MM.1S (cell line): ENCODE data around the gene CRADD.

Source experiments
- EZH2 ChIP-seq: fragments of 300-600 bp; sonication (generic); optimal IDR thresholded peaks from 2 replicates; pipeline ENCODE3; 2017; ENCODE audit warnings: low read depth, mild to moderate bottlenecking, antibody characterized with exemption, low read length, mixed read lengths
- EZH2phosphoT487 ChIP-seq: fragments of 300-600 bp; sonication (generic); IDR thresholded peaks from 2 replicates; pipeline ENCODE4 v1.6.1; 2018; ENCODE audit warnings: antibody characterized with exemption, low read length
- TF ChIP-seq, protein P1 (sequence below): fragments of 300-600 bp; sonication (generic); IDR thresholded peaks from 2 replicates; pipeline ENCODE4 v1.5.1; 2016; ENCODE audit warnings: antibody characterized with exemption, low read length, mixed read lengths

DNA sequence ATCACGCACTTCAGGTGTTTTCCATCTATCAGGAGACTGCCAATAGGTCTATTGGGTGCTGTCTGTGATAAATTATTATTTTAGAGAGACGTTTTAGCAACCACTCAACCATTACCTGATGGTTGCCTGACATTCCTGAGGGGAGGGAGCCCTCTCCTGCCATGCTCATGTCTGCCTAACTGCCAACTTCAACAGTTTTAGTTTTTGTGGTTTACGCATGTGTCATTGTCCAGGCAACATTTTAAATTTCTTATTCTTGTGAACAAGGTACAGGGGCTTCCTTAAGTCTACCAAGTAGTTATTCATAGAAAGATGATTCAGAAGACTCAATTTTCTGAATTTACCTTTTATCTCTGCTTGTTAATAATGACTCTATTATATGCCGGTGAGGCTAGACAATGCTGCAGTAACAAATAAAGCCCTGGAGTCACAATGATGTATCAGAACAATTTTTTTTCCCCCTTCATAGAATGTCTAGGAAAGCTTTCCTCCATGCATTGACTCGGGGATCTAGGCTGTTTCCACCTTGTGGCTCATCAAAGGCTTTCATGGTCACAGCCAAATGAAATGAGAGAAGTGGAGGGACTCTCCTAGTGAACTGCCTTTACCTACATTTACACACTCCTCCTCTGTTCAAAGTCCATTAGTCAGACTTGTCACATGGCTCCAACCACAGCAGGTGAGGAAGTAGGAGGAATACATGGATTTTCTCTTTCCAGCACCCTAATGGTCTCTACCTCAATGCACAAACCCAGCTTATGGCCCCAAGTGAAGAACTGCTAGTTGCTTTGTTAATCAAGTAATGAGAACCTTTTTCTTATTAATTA lies 225.8 kb downstream of the CRADD start:
- TF ChIP-seq, protein P1, sequence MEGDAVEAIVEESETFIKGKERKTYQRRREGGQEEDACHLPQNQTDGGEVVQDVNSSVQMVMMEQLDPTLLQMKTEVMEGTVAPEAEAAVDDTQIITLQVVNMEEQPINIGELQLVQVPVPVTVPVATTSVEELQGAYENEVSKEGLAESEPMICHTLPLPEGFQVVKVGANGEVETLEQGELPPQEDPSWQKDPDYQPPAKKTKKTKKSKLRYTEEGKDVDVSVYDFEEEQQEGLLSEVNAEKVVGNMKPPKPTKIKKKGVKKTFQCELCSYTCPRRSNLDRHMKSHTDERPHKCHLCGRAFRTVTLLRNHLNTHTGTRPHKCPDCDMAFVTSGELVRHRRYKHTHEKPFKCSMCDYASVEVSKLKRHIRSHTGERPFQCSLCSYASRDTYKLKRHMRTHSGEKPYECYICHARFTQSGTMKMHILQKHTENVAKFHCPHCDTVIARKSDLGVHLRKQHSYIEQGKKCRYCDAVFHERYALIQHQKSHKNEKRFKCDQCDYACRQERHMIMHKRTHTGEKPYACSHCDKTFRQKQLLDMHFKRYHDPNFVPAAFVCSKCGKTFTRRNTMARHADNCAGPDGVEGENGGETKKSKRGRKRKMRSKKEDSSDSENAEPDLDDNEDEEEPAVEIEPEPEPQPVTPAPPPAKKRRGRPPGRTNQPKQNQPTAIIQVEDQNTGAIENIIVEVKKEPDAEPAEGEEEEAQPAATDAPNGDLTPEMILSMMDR = no peak
- no peak for TF ChIP-seq EZH2phosphoT487
- TF ChIP-seq EZH2 = no peak
